Neutrophil (primary cell): ENCODE results near the gene IL27RA.

Experiments
- H3K27ac ChIP-seq: fragments of 200-600 bp; sonication (generic); 2 replicates; pipeline ENCODE4 v1.5.1; 2016; ENCODE audit warnings: mild to moderate bottlenecking, moderate library complexity
- H3K27me3 ChIP-seq: fragments of 200-600 bp; sonication (generic); 2 replicates; pipeline ENCODE4 v1.6.0; 2016; ENCODE audit warnings: mild to moderate bottlenecking
- H3K36me3 ChIP-seq: fragments of 200-600 bp; sonication (generic); 2 replicates; pipeline ENCODE4 v1.5.1; 2017
- H3K4me1 ChIP-seq, 2 experiments: fragments of 200-600 bp in 1 of 2; sonication (generic) in 1 of 2; 1 replicate in 1 of 2; 2 replicates in 1 of 2; pipeline versions ENCODE4 v1.5.1 to v1.6.1; 2013 to 2016; ENCODE audit warnings: low read depth in 1 of 2, low read length in 1 of 2, mild to moderate bottlenecking in 1 of 2, moderate library complexity in 1 of 2; ENCODE audit not compliant: control insufficient read depth in 1 of 2, insufficient read depth in 1 of 2
- H3K4me3 ChIP-seq, 2 experiments: fragments of 200-600 bp in 1 of 2; sonication (generic) in 1 of 2; 1 replicate in 1 of 2; 2 replicates in 1 of 2; pipeline ENCODE4 v1.5.1; 2013 to 2016; ENCODE audit warnings: low read depth in 1 of 2, low read length in 1 of 2, mild to moderate bottlenecking in 1 of 2, moderate library complexity in 1 of 2
- H3K9me3 ChIP-seq: fragments of 200-600 bp; sonication (generic); 2 replicates; pipeline ENCODE4 v1.5.1; 2016
- TF ChIP-seq, protein P1 (sequence below): fragments of 200-600 bp; sonication (generic); IDR thresholded peaks from 2 replicates; pipeline ENCODE4 v1.5.1; 2016; ENCODE audit warnings: antibody characterized with exemption

The IL27RA gene

GRCh38 chr19:14053500-14053899 lies 21.9 kb downstream of the IL27RA start:
- Histone ChIP-seq H3K4me3 (no peak overlapping the region), H3K9me3 (no peaks in the 10 kb centered on the region), H3K27me3 (peaks cover 54% of the 10 kb centered on the region), H3K36me3 (no peaks in the 10 kb centered on the region), H3K4me1 (peaks cover 0 to 3% of the 10 kb centered on the region in 2 experiments), H3K27ac (no peak overlapping the region)
- TF ChIP-seq, protein P1, sequence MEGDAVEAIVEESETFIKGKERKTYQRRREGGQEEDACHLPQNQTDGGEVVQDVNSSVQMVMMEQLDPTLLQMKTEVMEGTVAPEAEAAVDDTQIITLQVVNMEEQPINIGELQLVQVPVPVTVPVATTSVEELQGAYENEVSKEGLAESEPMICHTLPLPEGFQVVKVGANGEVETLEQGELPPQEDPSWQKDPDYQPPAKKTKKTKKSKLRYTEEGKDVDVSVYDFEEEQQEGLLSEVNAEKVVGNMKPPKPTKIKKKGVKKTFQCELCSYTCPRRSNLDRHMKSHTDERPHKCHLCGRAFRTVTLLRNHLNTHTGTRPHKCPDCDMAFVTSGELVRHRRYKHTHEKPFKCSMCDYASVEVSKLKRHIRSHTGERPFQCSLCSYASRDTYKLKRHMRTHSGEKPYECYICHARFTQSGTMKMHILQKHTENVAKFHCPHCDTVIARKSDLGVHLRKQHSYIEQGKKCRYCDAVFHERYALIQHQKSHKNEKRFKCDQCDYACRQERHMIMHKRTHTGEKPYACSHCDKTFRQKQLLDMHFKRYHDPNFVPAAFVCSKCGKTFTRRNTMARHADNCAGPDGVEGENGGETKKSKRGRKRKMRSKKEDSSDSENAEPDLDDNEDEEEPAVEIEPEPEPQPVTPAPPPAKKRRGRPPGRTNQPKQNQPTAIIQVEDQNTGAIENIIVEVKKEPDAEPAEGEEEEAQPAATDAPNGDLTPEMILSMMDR: no peak

DNA sequence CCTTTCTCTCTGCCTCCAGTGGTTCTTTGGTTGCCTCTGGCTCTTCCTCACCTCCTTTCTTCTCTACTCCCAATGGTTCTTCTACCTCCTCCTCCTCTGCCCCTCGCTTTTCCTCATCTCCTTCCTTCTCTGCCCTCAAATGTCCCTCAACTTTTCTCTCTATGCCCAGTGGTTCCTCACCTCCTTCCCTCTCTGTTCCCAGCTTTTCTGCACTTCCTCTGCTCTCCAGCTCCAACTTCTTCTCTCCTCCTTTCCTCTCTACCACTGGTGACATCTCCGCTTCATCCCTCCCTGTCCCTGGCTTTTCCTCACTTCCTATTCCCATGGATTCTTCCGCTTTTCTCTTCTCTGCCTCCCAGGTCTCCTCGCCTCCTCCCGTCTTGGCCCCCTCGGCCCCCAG lies 22.5 kb downstream of the IL27RA start:
- Histone ChIP-seq H3K36me3 (no peaks in the 10 kb centered on the region), H3K27ac (no peak overlapping the region)
- TF ChIP-seq, protein P1: no peak

DNA sequence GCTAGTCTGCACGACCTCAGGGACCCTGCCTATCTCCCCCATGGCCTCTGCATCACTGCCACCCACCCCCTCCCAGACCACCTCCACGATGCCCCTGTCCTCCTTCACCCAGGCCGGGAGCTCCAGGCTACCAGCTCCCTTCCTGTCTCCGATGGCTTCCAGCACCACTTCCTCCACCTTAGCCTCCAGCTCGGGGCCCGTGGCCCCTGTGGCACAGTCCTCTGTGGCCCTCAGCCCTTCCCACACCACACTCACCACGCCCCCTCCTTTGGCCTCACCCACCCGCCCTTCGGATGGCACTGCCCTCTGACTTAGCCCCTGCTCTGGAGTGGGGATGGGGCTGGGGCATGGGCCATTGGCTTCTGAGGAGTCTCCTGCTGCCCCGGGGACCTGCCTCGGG lies 23.2 kb downstream of the IL27RA start:
- TF ChIP-seq, protein P1: no peak

More for the DNA sequence above, 22.5 kb downstream of the IL27RA start:
- H3K4me3 ChIP-seq: no peak overlapping the region
- no peaks in the 10 kb centered on the region for H3K9me3 ChIP-seq
- peaks cover 60% of the 10 kb centered on the region for H3K27me3 ChIP-seq
- H3K4me1 ChIP-seq: peaks cover 0 to 7% of the 10 kb centered on the region in 2 experiments

DNA sequence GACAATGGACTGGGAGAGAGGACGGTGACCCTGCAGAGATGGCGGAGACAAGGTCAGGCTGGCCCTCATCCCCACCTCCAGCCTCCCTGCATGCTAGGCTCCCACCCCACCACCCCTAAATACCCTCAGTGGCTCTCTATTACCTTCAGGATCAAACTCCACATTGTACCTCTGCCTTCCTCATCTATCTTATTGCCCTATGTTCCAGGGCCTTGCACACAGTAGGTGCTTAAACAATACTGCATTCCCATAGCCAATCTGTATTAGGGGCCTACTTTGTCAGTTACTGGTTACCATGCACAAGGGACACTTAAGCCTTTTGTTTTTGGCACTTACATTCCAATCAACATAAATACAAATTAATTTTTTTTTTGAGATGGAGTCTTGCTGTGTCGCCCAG lies 23.8 kb downstream of the IL27RA start:
- Histone ChIP-seq H3K27ac (no peak overlapping the region), H3K4me1 (peaks cover 0 to 7% of the 10 kb centered on the region in 2 experiments), H3K9me3 (no peaks in the 10 kb centered on the region), H3K36me3 (no peaks in the 10 kb centered on the region), H3K27me3 (peaks cover 73% of the 10 kb centered on the region), H3K4me3 (no peak overlapping the region)
- TF ChIP-seq, protein P1: no peak

More for the DNA sequence above, 23.2 kb downstream of the IL27RA start:
- Histone ChIP-seq H3K9me3 (no peaks in the 10 kb centered on the region), H3K36me3 (no peaks in the 10 kb centered on the region), H3K4me3 (no peak overlapping the region), H3K4me1 (peaks cover 0 to 7% of the 10 kb centered on the region in 2 experiments), H3K27ac (no peak overlapping the region), H3K27me3 (peaks cover 66% of the 10 kb centered on the region)

DNA sequence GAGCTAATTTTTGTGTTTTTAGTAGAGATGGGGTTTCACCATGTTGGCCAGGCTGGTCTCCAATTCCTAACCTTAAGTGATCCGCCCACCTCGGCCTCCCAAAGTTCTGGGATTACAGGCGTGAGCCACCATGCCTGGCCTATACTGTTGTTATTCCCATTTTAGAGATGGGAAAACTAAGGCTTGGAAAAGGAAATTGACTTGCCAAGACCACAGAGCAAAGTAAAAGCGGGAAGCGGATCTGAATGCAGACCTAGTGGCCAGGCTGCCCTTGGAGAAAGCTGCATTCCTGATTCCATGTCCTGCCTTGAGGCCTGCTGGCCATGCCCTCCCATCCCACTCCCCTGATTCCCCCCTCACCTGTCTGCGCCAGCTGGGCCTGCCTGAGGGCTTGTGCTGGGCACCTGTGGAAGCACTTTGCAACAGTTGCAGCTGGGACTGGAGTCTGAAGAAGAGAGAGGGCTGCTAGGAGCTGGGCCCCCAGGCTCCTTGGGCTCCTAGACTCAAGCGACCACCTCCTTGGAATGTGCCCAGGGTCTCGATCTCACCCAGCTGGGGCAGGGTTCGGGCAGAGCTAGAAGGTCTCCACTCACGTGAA lies 24.6 kb downstream of the IL27RA start:
- TF ChIP-seq, protein P1: no peak
- no peaks in the 10 kb centered on the region for H3K9me3 ChIP-seq
- no peaks in the 10 kb centered on the region for H3K36me3 ChIP-seq
- H3K4me1 ChIP-seq: peaks cover 0 to 7% of the 10 kb centered on the region in 2 experiments
- peaks cover 81% of the 10 kb centered on the region for H3K27me3 ChIP-seq
- no peak overlapping the region for H3K27ac ChIP-seq
- no peak overlapping the region for H3K4me3 ChIP-seq
